H1 (cell line): Measurements from ENCODE around the gene RAD52. TPM values are rescaled to one million over a fixed set of nuclear protein-coding genes. Genes with fewer than 3 reads are reported as not detected.

ENCODE experiments used
- ASH2L ChIP-seq: fragments of 200-600, 300-600 bp; sonication (generic); IDR thresholded peaks from one replicate; pipeline ENCODE4 v1.7.1; 2017; ENCODE audit warnings: low read length
- PHF8 ChIP-seq: fragments of 200-600 bp; sonication (generic); conservative IDR thresholded peaks from 2 replicates; pipeline ENCODE4 v1.7.1; 2012; ENCODE audit warnings: low read depth, mild to moderate bottlenecking, inconsistent platforms, low read length, moderate library complexity
- SP2 ChIP-seq: IDR thresholded peaks from 2 replicates; pipeline ENCODE4 v1.6.1; 2012; ENCODE audit warnings: mild to moderate bottlenecking, low read length, inconsistent platforms
- polyA plus RNA-seq, 7 experiments: library from polyadenylated mRNA; depleted of rRNA in 3 of 7; stranded (reverse) in 5 of 7; unstranded in 2 of 7; fragments of >200 nt in 5 of 7; fragments of 200-250 nt in 2 of 7; gene quantifications; 1 replicate in 5 of 7; 2 replicates in 1 of 7; 4 replicates in 1 of 7; pipeline versions ENCODE4 v1.2.1 to v1.2.3, GENCODE V29; 2011 to 2013; ENCODE audit warnings: missing spikeins in 2 of 7, mixed read lengths in 2 of 7
- total RNA-seq: library from RNA; stranded (reverse); fragmentation: NEBNext Ultra II Directional; extraction: Animal tissue kit (Norgen Biotek cat#: 25700); gene quantifications from 2 replicates; pipeline ENCODE4 v1.2.1, GENCODE V29; 2021
- TF ChIP-seq, protein P1 (sequence below): IDR thresholded peaks from 2 replicates; pipeline ENCODE4 v1.6.1; 2012; ENCODE audit warnings: low read length, inconsistent platforms
- TF ChIP-seq, protein P2 (sequence below): IDR thresholded peaks from 2 replicates; pipeline ENCODE4 v1.6.1; 2012; ENCODE audit warnings: inconsistent platforms

Gene RAD52
- total and polyA plus RNA-seq, 2 of the 8 experiments (the other 6 are each of a cell fraction or from before 2014, with no cell fraction given) = 12.5 to 14.3 TPM

DNA sequence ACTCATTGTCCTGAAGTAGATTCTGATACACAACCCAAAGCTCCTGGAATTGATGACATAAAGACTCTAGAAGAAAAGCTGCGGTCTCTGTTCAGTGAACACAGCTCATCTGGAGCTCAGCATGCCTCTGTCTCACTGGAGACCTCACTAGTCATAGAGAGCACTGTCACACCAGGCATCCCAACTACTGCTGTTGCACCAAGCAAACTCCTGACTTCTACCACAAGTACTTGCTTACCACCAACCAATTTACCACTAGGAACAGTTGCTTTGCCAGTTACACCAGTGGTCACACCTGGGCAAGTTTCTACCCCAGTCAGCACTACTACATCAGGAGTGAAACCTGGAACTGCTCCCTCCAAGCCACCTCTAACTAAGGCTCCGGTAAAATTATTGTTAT is 63.8 kb downstream of the RAD52 start (continued):
- TF ChIP-seq, protein P1, sequence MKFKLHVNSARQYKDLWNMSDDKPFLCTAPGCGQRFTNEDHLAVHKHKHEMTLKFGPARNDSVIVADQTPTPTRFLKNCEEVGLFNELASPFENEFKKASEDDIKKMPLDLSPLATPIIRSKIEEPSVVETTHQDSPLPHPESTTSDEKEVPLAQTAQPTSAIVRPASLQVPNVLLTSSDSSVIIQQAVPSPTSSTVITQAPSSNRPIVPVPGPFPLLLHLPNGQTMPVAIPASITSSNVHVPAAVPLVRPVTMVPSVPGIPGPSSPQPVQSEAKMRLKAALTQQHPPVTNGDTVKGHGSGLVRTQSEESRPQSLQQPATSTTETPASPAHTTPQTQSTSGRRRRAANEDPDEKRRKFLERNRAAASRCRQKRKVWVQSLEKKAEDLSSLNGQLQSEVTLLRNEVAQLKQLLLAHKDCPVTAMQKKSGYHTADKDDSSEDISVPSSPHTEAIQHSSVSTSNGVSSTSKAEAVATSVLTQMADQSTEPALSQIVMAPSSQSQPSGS = no peak
- TF ChIP-seq PHF8 (no peak), SP2 (no peak), ASH2L (no peak)
- TF ChIP-seq, protein P2, sequence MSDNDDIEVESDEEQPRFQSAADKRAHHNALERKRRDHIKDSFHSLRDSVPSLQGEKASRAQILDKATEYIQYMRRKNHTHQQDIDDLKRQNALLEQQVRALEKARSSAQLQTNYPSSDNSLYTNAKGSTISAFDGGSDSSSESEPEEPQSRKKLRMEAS = no peak
